GM12864 (cell line): ENCODE results near the gene ULK4.

Source experiments
- DNase-seq: peaks from one replicate; pipeline ENCODE4 v3.0.0-alpha.2; 2011; ENCODE audit warnings: low read depth
- H3K4me3 ChIP-seq: 2 replicates; pipeline ENCODE4 v1.5.1; 2011; ENCODE audit warnings: mild to moderate bottlenecking, low read depth, low read length, control low read depth
- TF ChIP-seq, protein P1 (sequence below): IDR thresholded peaks from 2 replicates; pipeline ENCODE4 v1.5.1; 2011; ENCODE audit warnings: low read depth, mild to moderate bottlenecking, moderate library complexity, low read length, control low read depth, inconsistent platforms; ENCODE audit errors: missing control alignments

The ULK4 gene

DNA sequence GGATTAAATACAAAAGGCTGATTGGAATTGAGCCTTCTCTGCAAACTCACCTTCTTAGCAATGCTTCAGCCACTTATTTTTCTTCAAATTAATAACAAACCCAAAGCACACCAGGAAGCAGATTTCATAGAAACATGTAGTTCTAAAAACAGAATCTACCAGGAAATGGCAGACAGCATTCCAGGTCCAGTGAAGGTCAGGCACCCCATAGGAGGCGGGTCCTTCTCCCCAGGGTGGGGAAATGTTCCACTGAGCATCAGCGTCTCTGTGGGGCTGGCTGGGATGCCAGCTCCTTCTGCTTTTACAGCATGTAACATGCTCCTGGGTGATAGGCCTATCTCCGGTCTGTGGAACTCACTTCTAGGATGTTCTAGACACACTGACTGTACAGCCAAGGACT lies 713.4 kb downstream of the ULK4 start:
- no peak for DNase-seq
- H3K4me3 ChIP-seq = no peak overlapping the region
- TF ChIP-seq, protein P1, sequence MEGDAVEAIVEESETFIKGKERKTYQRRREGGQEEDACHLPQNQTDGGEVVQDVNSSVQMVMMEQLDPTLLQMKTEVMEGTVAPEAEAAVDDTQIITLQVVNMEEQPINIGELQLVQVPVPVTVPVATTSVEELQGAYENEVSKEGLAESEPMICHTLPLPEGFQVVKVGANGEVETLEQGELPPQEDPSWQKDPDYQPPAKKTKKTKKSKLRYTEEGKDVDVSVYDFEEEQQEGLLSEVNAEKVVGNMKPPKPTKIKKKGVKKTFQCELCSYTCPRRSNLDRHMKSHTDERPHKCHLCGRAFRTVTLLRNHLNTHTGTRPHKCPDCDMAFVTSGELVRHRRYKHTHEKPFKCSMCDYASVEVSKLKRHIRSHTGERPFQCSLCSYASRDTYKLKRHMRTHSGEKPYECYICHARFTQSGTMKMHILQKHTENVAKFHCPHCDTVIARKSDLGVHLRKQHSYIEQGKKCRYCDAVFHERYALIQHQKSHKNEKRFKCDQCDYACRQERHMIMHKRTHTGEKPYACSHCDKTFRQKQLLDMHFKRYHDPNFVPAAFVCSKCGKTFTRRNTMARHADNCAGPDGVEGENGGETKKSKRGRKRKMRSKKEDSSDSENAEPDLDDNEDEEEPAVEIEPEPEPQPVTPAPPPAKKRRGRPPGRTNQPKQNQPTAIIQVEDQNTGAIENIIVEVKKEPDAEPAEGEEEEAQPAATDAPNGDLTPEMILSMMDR = no peak

DNA sequence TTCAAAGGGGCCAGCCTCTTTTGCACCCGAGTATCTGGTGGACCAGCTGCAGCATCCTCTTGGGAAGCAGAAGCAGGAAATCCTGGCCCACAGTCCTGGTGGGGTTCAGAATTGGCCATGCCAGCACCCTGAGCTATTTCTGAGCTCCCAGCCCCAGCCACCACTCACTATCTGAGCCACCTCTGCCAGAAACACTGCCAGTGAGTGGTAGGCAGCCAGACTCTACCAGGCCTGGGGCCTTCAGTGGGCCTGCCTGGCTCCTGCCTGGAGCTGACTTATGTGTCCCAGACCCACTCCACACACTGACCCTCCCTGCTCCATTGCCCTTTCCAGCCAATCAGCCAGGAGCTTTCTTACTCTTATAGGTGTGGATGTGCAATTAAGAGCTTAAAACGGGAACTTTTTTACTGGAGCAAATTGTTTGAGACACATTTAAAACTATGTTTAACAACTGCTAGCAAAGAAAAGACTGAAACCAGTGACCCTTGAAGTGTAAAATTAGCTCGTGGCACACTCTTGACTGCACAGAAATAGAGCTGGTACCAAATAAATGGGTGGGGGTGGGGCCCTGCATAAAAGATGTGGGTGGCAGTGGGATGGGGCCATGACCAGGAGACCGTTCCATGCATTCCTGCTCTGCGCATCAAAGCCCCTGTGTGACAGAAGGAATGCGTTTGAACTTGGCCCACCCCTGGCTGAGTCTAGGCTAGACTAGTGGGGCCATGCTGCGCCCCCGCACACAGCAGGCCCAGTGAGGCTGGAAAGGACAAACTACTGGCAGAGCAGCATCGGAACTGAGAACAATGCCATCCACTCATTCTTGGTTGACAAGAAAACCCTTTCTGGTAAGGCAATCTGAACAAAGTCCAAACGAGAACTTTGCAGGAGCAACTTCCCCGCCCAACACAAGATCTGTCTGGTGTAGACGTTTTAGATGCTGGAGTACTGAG lies 714.6 kb downstream of the ULK4 start:
- H3K4me3 ChIP-seq = no peak overlapping the region
- no peak for DNase-seq
- TF ChIP-seq, protein P1 = no peak

DNA sequence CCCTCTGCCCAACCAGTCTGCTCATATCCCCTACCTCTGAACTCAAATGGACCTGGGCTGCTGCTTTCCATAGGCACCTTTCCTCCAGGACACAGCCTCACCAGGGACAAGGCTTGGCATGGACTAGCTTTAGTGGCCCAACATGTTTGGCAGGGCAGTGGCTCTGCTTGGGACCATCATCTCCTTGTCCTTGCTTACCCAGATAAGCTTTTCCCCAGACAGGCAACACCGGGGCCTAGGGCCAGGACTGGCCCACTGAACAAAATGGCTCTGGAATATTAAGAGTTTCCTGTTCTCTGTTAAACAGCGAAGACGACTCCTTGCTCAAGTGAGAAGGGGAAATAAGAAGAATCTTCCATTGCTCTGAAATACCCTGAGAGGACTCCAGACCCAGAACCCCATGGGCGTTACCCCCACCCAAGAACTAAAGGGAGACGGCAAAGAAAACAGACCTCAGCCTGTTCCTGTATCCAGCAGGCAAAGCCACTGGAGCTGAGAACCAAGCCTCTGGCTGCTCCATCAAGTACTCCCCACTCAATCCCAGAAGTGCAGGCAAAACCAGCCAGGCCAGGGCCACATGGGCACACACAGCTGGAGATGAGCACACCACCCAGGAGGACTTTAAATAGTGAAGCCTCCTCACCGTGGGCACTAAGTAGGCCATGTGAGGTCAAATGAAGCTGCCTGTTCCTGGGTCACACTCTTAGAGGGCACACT lies 717.1 kb downstream of the ULK4 start:
- H3K4me3 ChIP-seq = no peak overlapping the region
- no peak for DNase-seq
- TF ChIP-seq, protein P1 = no peak

DNA sequence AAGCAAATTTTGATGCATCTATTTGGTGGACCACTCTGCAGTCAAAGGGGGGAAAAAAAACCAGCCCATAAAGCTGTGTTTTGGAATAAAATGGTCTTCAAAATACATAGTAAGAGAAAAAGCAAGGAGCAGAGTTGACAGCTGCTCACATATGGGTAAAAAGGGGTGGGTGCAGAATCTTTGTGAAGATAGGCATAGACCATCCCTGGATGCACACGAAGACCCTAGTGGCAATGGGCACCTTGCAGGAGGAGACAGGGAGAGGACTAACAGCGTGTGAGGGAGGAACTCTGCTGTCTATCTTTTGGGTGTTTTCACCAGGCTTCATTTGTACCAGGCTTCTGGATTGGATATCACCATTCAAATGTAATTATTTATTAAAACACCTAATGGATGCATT lies 718.7 kb downstream of the ULK4 start:
- H3K4me3 ChIP-seq = no peak overlapping the region
- TF ChIP-seq, protein P1 = no peak
- DNase-seq = no peak

DNA sequence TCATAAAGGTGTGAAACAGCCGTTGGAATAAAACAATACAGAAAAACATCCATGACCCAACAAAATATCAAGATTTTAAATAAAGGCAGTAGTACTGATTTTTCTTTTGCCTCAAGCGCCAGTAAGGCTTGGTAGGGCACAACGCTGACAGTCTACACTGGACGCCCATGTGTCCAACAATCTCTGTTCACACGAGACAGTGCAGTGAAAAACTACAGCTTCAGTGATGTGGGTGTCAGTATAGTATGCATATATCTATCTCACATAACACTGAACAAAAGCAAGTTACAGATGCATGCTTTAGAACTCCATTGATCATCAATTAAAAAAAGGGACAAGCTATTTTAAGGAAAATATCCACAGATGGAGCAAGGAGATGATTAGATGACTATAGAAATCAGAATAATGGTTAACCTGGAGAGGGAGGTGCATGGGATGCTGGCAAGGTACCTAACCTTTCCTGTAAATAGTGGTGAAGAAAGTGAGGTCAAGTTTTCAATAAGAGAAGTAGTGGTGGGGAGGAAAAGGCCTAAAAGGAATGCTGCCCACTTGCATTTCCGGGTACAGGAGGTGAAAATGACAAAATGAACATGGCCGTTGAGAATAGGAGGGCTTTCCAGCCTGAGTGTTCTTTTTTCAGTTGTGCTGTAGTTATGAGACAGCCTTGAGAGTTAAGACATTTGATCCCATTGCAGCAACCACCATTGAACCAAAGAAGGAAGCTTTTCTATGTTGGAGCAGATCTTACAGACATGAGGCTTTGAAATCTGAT lies 719.9 kb downstream of the ULK4 start:
- no peak overlapping the region for H3K4me3 ChIP-seq
- TF ChIP-seq, protein P1 = no peak
- no peak for DNase-seq

DNA sequence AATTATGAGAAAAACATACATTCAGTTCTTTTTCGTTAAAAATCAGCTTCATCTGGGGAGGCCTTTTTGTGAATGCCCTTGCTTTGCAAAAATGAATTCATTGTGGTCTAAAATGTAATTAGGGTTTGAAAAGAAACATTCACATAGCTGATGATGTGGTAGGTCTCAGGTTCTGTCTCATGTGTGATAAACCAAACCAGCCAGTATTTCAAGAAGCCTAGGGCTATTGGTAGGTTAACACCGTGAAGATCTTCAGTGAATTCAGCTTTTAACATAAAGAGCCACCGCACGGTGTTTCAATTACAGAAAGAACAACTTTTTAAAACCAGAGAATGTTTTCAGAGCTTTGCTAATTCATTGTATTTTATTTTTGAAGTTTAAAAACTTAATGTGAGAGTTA lies 720.7 kb downstream of the ULK4 start:
- no peak for DNase-seq
- TF ChIP-seq, protein P1 = no peak
- H3K4me3 ChIP-seq = no peak overlapping the region
